HEK293 (cell line): ENCODE measurements around the gene CIB4.

Source experiments
- CTCF ChIA-PET: fragments of 350-600 bp; formaldehyde crosslinking; extraction: SDS; loops from one replicate; lab custom pipeline; 2021; ENCODE audit warnings: antibody characterized with exemption; lab: Yijun Ruan, JAX
- POLR2A ChIA-PET: fragments of 300-600 bp; formaldehyde crosslinking; extraction: SDS; loops from one replicate; lab custom pipeline; 2020; ENCODE audit warnings: antibody characterized with exemption, inconsistent platforms; lab: Yijun Ruan, JAX
- H3K27ac ChIP-seq: fragments of 200-500 bp; sonication (Bioruptor generic); 2 replicates; pipeline ENCODE4 v1.5.1; 2014; ENCODE audit warnings: low read depth, low read length, control low read depth, inconsistent platforms; ENCODE audit errors: extremely low read depth
- H3K36me3 ChIP-seq, 2 experiments: fragments of 200-500 bp in 1 of 2; sonication (Bioruptor generic) in 1 of 2; 1 replicate in 1 of 2; 2 replicates in 1 of 2; pipeline ENCODE4 v1.5.1; 2014 to 2017; ENCODE audit warnings: inconsistent platforms in 2 of 2, low read length in 2 of 2; ENCODE audit not compliant: control insufficient read depth in 2 of 2, insufficient read depth in 1 of 2
- H3K4me1 ChIP-seq: fragments of 200-500 bp; sonication (Bioruptor generic); 2 replicates; pipeline ENCODE4 v1.5.1; 2014; ENCODE audit warnings: mild to moderate bottlenecking, low read length, inconsistent platforms; ENCODE audit not compliant: control insufficient read depth, insufficient read depth
- H3K4me3 ChIP-seq: 2 replicates; pipeline ENCODE4 v1.5.1; 2011; ENCODE audit warnings: low read depth, mild to moderate bottlenecking, control low read depth, low read length, moderate library complexity
- H3K9me3 ChIP-seq: fragments of 200-500 bp; sonication (Bioruptor generic); 2 replicates; pipeline ENCODE4 v1.5.1; 2014; ENCODE audit warnings: low read depth, low read length, inconsistent platforms; ENCODE audit not compliant: control insufficient read depth, insufficient read depth
- EGR2 ChIP-seq: fragments of 450-650 bp; formaldehyde crosslinking; IDR thresholded peaks from 2 replicates; pipeline ENCODE4 v1.5.1; 2016; ENCODE audit warnings: low read depth, missing biosample characterization, missing genetic modification characterization
- KLF7 ChIP-seq: fragments of 450-650 bp; formaldehyde crosslinking; IDR thresholded peaks from 2 replicates; pipeline ENCODE4 v1.5.1; 2016; ENCODE audit warnings: missing biosample characterization, missing genetic modification characterization, borderline replicate concordance
- PRDM1 ChIP-seq: fragments of 450-650 bp; formaldehyde crosslinking; IDR thresholded peaks from 2 replicates; pipeline ENCODE4; 2016; ENCODE audit warnings: missing biosample characterization, missing genetic modification characterization
- REPIN1 ChIP-seq: fragments of 450-650 bp; formaldehyde crosslinking; IDR thresholded peaks from 2 replicates; pipeline ENCODE4 v1.5.1; 2017; ENCODE audit warnings: missing biosample characterization, missing genetic modification characterization, low read depth
- SCRT2 ChIP-seq: fragments of 450-650 bp; formaldehyde crosslinking; IDR thresholded peaks from 2 replicates; pipeline ENCODE4 v1.5.1; 2016; ENCODE audit warnings: missing biosample characterization, missing genetic modification characterization
- WT1 ChIP-seq: fragments of 450-650 bp; formaldehyde crosslinking; IDR thresholded peaks from 2 replicates; pipeline ENCODE4 v1.5.1; 2016; ENCODE audit warnings: missing biosample characterization, missing genetic modification characterization
- ZBTB20 ChIP-seq: fragments of 450-650 bp; formaldehyde crosslinking; IDR thresholded peaks from 2 replicates; pipeline ENCODE4 v1.5.1; 2016; ENCODE audit warnings: missing biosample characterization, missing genetic modification characterization
- ZFHX2 ChIP-seq: fragments of 450-650 bp; formaldehyde crosslinking; conservative IDR thresholded peaks from 2 replicates; pipeline ENCODE4 v1.5.1; 2016; ENCODE audit warnings: missing biosample characterization, missing genetic modification characterization
- ZIC2 ChIP-seq: fragments of 450-650 bp; formaldehyde crosslinking; IDR thresholded peaks from 2 replicates; pipeline ENCODE4 v1.5.1; 2016; ENCODE audit warnings: missing biosample characterization, missing genetic modification characterization
- ZNF138 ChIP-seq: fragments of 450-650 bp; formaldehyde crosslinking; IDR thresholded peaks from 2 replicates; pipeline ENCODE4 v1.5.1; 2016; ENCODE audit warnings: missing biosample characterization, missing genetic modification characterization, borderline replicate concordance
- ZNF169 ChIP-seq: fragments of 450-650 bp; formaldehyde crosslinking; IDR thresholded peaks from 2 replicates; pipeline ENCODE4 v1.5.1; 2016; ENCODE audit warnings: missing biosample characterization, missing genetic modification characterization
- ZNF175 ChIP-seq: fragments of 450-650 bp; formaldehyde crosslinking; IDR thresholded peaks from 2 replicates; pipeline ENCODE4 v1.5.1; 2016; ENCODE audit warnings: missing biosample characterization, missing genetic modification characterization
- ZNF223 ChIP-seq: fragments of 450-650 bp; formaldehyde crosslinking; IDR thresholded peaks from 2 replicates; pipeline ENCODE4 v1.5.1; 2016; ENCODE audit warnings: missing biosample characterization, missing genetic modification characterization
- ZNF549 ChIP-seq: fragments of 450-650 bp; IDR thresholded peaks from 2 replicates; pipeline ENCODE4 v1.5.1; 2018; ENCODE audit warnings: missing biosample characterization, missing genetic modification characterization, mild to moderate bottlenecking, inconsistent platforms, moderate library complexity
- ZNF555 ChIP-seq: fragments of 450-650 bp; formaldehyde crosslinking; conservative IDR thresholded peaks from 2 replicates; pipeline ENCODE4 v1.5.1; 2017; ENCODE audit warnings: missing biosample characterization, mild to moderate bottlenecking, missing genetic modification characterization, inconsistent platforms
- ZNF571 ChIP-seq: fragments of 450-650 bp; formaldehyde crosslinking; IDR thresholded peaks from 2 replicates; pipeline ENCODE4 v1.5.0; 2017; ENCODE audit warnings: missing biosample characterization, missing genetic modification characterization
- ZNF596 ChIP-seq: fragments of 450-650 bp; IDR thresholded peaks from 2 replicates; pipeline ENCODE4 v1.5.0; 2018; ENCODE audit warnings: missing biosample characterization, mild to moderate bottlenecking, missing genetic modification characterization, moderate library complexity
- ZNF654 ChIP-seq: fragments of 450-650 bp; formaldehyde crosslinking; IDR thresholded peaks from 2 replicates; pipeline ENCODE4 v1.5.1; 2016; ENCODE audit warnings: low read depth, missing biosample characterization, missing genetic modification characterization
- ZNF76 ChIP-seq: fragments of 450-650 bp; formaldehyde crosslinking; IDR thresholded peaks from 2 replicates; pipeline ENCODE4; 2016; ENCODE audit warnings: low read depth, missing biosample characterization, missing genetic modification characterization, borderline replicate concordance
- ZNF837 ChIP-seq: fragments of 450-650 bp; formaldehyde crosslinking; IDR thresholded peaks from 2 replicates; pipeline ENCODE4 v1.5.1; 2016; ENCODE audit warnings: missing biosample characterization, missing genetic modification characterization
- TF ChIP-seq, protein P1 (sequence below): fragments of 450-650 bp; formaldehyde crosslinking; IDR thresholded peaks from 2 replicates; pipeline ENCODE4 v1.5.1; 2016; ENCODE audit warnings: missing biosample characterization, missing genetic modification characterization
- TF ChIP-seq, protein P2 (sequence below): fragments of 450-650 bp; formaldehyde crosslinking; IDR thresholded peaks from 2 replicates; pipeline ENCODE4 v1.5.1; 2016; ENCODE audit warnings: missing biosample characterization, missing genetic modification characterization
- TF ChIP-seq, protein P3 (sequence below): fragments of 450-650 bp; IDR thresholded peaks from 2 replicates; pipeline ENCODE4 v1.5.1; 2018; ENCODE audit warnings: missing biosample characterization, missing genetic modification characterization

Gene CIB4

DNA sequence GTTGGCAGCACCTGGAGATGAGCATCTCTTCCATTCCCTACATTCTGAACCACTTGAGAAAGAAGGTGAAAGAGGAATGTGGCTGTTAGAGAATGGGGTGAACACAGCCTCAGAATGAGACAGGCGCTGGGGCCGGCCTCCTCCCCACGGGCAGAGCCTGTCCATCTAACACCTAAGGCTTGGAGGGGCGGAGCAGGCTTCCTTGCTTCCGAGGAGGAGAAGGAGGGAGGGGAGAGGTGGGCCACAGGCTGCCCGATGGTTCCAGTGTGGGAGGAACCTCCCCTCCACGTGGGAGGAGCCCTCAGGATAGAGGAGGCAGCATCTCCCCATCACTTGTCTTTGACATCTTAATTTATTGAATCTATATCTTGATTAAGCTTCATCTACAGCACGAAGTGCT lies 68.6 kb downstream of the CIB4 start:
- POLR2A ChIA-PET, result no interaction called here
- CTCF ChIA-PET, result interaction anchor here (0.6 to 1.2 kb wide), 4 partner anchors 11 to 1117 kb away, joined by 3 to 4 read pairs (median 3); no protein-coding TSS in a partner anchor
- no peaks in the 10 kb centered on the region for H3K4me1 ChIP-seq
- no peak for TF ChIP-seq ZNF223 (tag by site-specific recombination)
- TF ChIP-seq EGR2, result peak; percentile 11; the same call in 1 of the 2 replicates
- H3K4me3 ChIP-seq, result no peak overlapping the region
- no peak overlapping the region for H3K27ac ChIP-seq
- no peaks in the 10 kb centered on the region for H3K36me3 ChIP-seq
- H3K9me3 ChIP-seq, result no peaks in the 10 kb centered on the region

DNA sequence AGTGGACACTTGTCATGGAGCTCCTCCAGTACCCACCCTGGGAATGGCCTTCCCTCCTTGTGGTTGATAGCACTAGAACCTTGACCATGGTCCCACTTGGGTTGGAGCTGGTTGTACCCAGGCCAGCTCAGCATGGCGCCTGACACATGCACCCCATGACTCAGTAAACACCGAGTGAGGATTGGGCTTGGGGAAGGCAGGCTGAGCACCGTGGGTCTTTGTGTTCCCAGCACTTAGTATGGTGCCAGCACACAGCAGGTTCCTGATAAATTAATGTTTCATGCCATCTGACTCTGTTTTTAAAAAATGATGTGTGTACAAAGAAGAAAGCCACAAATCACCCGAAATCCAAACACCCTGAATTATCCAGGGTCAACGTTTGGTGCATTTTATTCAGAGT lies 69.8 kb downstream of the CIB4 start:
- no peaks in the 10 kb centered on the region for H3K4me1 ChIP-seq
- ChIA-PET CTCF (no interaction called here), POLR2A (no interaction called here)
- H3K36me3 ChIP-seq, result no peaks in the 10 kb centered on the region
- TF ChIP-seq, protein P1, sequence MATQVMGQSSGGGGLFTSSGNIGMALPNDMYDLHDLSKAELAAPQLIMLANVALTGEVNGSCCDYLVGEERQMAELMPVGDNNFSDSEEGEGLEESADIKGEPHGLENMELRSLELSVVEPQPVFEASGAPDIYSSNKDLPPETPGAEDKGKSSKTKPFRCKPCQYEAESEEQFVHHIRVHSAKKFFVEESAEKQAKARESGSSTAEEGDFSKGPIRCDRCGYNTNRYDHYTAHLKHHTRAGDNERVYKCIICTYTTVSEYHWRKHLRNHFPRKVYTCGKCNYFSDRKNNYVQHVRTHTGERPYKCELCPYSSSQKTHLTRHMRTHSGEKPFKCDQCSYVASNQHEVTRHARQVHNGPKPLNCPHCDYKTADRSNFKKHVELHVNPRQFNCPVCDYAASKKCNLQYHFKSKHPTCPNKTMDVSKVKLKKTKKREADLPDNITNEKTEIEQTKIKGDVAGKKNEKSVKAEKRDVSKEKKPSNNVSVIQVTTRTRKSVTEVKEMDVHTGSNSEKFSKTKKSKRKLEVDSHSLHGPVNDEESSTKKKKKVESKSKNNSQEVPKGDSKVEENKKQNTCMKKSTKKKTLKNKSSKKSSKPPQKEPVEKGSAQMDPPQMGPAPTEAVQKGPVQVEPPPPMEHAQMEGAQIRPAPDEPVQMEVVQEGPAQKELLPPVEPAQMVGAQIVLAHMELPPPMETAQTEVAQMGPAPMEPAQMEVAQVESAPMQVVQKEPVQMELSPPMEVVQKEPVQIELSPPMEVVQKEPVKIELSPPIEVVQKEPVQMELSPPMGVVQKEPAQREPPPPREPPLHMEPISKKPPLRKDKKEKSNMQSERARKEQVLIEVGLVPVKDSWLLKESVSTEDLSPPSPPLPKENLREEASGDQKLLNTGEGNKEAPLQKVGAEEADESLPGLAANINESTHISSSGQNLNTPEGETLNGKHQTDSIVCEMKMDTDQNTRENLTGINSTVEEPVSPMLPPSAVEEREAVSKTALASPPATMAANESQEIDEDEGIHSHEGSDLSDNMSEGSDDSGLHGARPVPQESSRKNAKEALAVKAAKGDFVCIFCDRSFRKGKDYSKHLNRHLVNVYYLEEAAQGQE (tag by site-specific recombination), result no peak
- no peak for TF ChIP-seq SCRT2 (tag by site-specific recombination)
- TF ChIP-seq, protein P2, sequence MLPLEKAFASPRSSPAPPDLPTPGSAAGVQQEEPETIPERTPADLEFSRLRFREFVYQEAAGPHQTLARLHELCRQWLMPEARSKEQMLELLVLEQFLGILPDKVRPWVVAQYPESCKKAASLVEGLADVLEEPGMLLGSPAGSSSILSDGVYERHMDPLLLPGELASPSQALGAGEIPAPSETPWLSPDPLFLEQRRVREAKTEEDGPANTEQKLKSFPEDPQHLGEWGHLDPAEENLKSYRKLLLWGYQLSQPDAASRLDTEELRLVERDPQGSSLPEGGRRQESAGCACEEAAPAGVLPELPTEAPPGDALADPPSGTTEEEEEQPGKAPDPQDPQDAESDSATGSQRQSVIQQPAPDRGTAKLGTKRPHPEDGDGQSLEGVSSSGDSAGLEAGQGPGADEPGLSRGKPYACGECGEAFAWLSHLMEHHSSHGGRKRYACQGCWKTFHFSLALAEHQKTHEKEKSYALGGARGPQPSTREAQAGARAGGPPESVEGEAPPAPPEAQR (tag by site-specific recombination), result no peak
- TF ChIP-seq ZIC2, result peak; percentile 44
- H3K9me3 ChIP-seq, result no peaks in the 10 kb centered on the region
- H3K27ac ChIP-seq, result no peak overlapping the region
- H3K4me3 ChIP-seq, result no peak overlapping the region

DNA sequence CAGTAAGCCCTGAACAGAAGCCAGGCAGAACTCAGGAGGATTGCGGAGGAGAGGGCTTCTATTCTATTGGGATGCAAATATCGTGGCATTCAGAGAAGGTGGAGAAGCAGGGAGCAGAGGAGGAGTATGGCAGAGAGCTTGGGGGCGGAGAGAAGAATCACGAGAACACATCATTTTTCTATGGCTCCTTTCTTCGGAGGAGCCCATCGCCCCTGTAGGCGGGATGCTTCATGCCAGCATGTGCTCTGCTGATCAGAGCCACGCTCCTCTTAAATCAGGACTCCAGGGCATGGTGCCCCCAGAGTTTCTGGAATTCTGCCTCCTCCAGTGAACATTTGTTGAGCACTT lies 71.1 kb downstream of the CIB4 start:
- no peak overlapping the region for H3K27ac ChIP-seq
- TF ChIP-seq ZNF175 (tag by site-specific recombination) (no peak), ZNF138 (tag by site-specific recombination) (no peak), ZNF654 (tag by site-specific recombination) (no peak), KLF7 (no peak), ZNF837 (no peak), ZFHX2 (tag by site-specific recombination) (no peak), PRDM1 (no peak), ZBTB20 (no peak), ZNF76 (no peak), ZNF596 (tag by site-specific recombination) (no peak), REPIN1 (tag by site-specific recombination) (no peak), WT1 (tag by site-specific recombination) (no peak), ZIC2 (no peak), ZNF571 (tag by site-specific recombination) (no peak), SCRT2 (tag by site-specific recombination) (no peak), ZNF169 (tag by site-specific recombination) (no peak), ZNF555 (tag by site-specific recombination) (no peak), ZNF549 (no peak)
- TF ChIP-seq, protein P3, sequence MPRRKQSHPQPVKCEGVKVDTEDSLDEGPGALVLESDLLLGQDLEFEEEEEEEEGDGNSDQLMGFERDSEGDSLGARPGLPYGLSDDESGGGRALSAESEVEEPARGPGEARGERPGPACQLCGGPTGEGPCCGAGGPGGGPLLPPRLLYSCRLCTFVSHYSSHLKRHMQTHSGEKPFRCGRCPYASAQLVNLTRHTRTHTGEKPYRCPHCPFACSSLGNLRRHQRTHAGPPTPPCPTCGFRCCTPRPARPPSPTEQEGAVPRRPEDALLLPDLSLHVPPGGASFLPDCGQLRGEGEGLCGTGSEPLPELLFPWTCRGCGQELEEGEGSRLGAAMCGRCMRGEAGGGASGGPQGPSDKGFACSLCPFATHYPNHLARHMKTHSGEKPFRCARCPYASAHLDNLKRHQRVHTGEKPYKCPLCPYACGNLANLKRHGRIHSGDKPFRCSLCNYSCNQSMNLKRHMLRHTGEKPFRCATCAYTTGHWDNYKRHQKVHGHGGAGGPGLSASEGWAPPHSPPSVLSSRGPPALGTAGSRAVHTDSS, result no peak
- TF ChIP-seq, all 188 proteins: peak for 0
- Histone ChIP-seq H3K4me3 (no peak overlapping the region), H3K36me3 (no peaks in the 10 kb centered on the region), H3K4me1 (no peaks in the 10 kb centered on the region), H3K9me3 (no peaks in the 10 kb centered on the region)
- ChIA-PET CTCF (no interaction called here), POLR2A (no interaction called here)
